ENCODE measurements around the gene CCDC81. TPM values are rescaled to one million over a fixed set of nuclear protein-coding genes. Genes with fewer than 3 reads are reported as not detected.

CCDC81 gene
- polyA plus RNA-seq, 1 experiment, result 1.7 TPM

GRCh38 chr11:86440305-86440716 is 65.6 kb downstream of the CCDC81 start:
- CTCF ChIA-PET, result no interaction called here
- H3K27ac ChIP-seq (ENCODE audit: low read depth, low read length), result no peak overlapping the region
- POLR2A ChIA-PET, result no interaction called here
- TF ChIP-seq CTCF (IDR thresholded peaks at IDR 0.05; ENCODE audit: low read depth, low read length), result no peak
- H3K4me3 ChIP-seq (ENCODE audit: low read depth, low read length), result no peak overlapping the region
- no peaks in the 10 kb centered on the region for H3K9me3 ChIP-seq (ENCODE audit: control insufficient read depth, insufficient read depth, low read length)
- DNase-seq (ENCODE audit: low read depth, low spot score), result no peak
- H3K27me3 ChIP-seq (ENCODE audit: control insufficient read depth, insufficient read depth, low read length), result no peaks in the 10 kb centered on the region

- no peaks in the 10 kb centered on the region for H3K9me3 ChIP-seq (ENCODE audit: control insufficient read depth, insufficient read depth, low read length)
- no peak overlapping the region for H3K4me3 ChIP-seq (ENCODE audit: low read depth, low read length)
- no peak for DNase-seq (ENCODE audit: low read depth, low spot score)
- H3K27ac ChIP-seq (ENCODE audit: low read depth, low read length), result no peak overlapping the region
- H3K27me3 ChIP-seq (ENCODE audit: control insufficient read depth, insufficient read depth, low read length), result no peaks in the 10 kb centered on the region
- no peak for TF ChIP-seq CTCF (IDR thresholded peaks at IDR 0.05; ENCODE audit: low read depth, low read length)
- POLR2A ChIA-PET, result no interaction called here
- CTCF ChIA-PET, result interaction anchor here (2.3 kb wide), 1 partner anchor 168 kb away, joined by 13 read pairs; no protein-coding TSS in a partner anchor
These were observed 66.2 kb downstream of the CCDC81 start for GRCh38 chr11:86440843-86441242.

GRCh38 chr11:86442420-86442819 is 67.7 kb downstream of the CCDC81 start:
- H3K27me3 ChIP-seq (ENCODE audit: control insufficient read depth, insufficient read depth, low read length), result no peaks in the 10 kb centered on the region
- H3K9me3 ChIP-seq (ENCODE audit: control insufficient read depth, insufficient read depth, low read length), result no peaks in the 10 kb centered on the region
- POLR2A ChIA-PET, result no interaction called here
- H3K27ac ChIP-seq (ENCODE audit: low read depth, low read length), result no peak overlapping the region
- no peak for DNase-seq (ENCODE audit: low read depth, low spot score)
- CTCF ChIA-PET, result interaction anchor here (0.9 to 2.3 kb wide), 4 partner anchors 14 to 477 kb away, joined by 3 to 13 read pairs (median 4); no protein-coding TSS in a partner anchor
- no peak overlapping the region for H3K4me3 ChIP-seq (ENCODE audit: low read depth, low read length)
- no peak for TF ChIP-seq CTCF (IDR thresholded peaks at IDR 0.05; ENCODE audit: low read depth, low read length)

- Histone ChIP-seq H3K27ac (ENCODE audit: low read depth, low read length) (no peak overlapping the region), H3K4me3 (ENCODE audit: low read depth, low read length) (no peak overlapping the region), H3K9me3 (ENCODE audit: control insufficient read depth, insufficient read depth, low read length) (no peaks in the 10 kb centered on the region), H3K27me3 (ENCODE audit: control insufficient read depth, insufficient read depth, low read length) (no peaks in the 10 kb centered on the region)
- TF ChIP-seq CTCF (IDR thresholded peaks at IDR 0.05; ENCODE audit: low read depth, low read length), result no peak
- ChIA-PET CTCF (interaction anchor here (0.9 to 2.3 kb wide), 4 partner anchors 14 to 477 kb away, joined by 3 to 13 read pairs (median 4); no protein-coding TSS in a partner anchor), POLR2A (no interaction called here)
- DNase-seq (ENCODE audit: low read depth, low spot score), result no peak
These were observed 68.1 kb downstream of the CCDC81 start for GRCh38 chr11:86442827-86443226.

GRCh38 chr11:86443415-86443814 is 68.7 kb downstream of the CCDC81 start:
- no peaks in the 10 kb centered on the region for H3K9me3 ChIP-seq (ENCODE audit: control insufficient read depth, insufficient read depth, low read length)
- DNase-seq (ENCODE audit: low read depth, low spot score), result no peak
- H3K27me3 ChIP-seq (ENCODE audit: control insufficient read depth, insufficient read depth, low read length), result no peaks in the 10 kb centered on the region
- no peak overlapping the region for H3K27ac ChIP-seq (ENCODE audit: low read depth, low read length)
- CTCF ChIA-PET, result interaction anchor here (0.9 kb wide), 1 partner anchor 476 kb away, joined by 3 read pairs; no protein-coding TSS in a partner anchor
- no peak overlapping the region for H3K4me3 ChIP-seq (ENCODE audit: low read depth, low read length)
- TF ChIP-seq CTCF (IDR thresholded peaks at IDR 0.05; ENCODE audit: low read depth, low read length), result no peak
- POLR2A ChIA-PET, result no interaction called here
